HG03039 (cell line): ENCODE data around the gene XPO5.

Experiments used
- ATAC-seq: cut with Tn5 transposase; IDR thresholded peaks from one replicate; pipeline ENCODE4 v1.9.1; 2021; ENCODE audit warnings: mild to moderate bottlenecking, moderate library complexity; ENCODE audit not compliant: unreplicated experiment

XPO5 gene

DNA sequence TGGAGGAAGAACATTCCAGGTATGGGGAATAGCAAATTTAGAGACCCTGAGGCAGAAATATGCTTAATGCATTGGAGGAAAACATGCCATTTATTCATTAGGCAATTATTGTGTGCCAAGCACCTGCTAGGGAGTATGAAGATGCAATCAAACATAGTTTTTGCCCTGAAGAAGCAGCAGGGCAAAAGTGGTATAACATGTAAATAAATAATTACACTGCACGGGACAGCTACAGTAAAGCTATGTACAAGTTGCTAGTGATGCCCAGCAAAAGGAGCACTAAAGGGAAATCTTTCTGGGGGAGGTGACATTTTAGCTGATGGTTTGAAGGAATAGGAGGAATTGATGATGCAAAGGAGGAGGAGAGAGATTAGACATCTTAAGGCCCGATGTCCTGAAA is 99.1 kb downstream of the XPO5 start:
- ATAC-seq, result no peak

DNA sequence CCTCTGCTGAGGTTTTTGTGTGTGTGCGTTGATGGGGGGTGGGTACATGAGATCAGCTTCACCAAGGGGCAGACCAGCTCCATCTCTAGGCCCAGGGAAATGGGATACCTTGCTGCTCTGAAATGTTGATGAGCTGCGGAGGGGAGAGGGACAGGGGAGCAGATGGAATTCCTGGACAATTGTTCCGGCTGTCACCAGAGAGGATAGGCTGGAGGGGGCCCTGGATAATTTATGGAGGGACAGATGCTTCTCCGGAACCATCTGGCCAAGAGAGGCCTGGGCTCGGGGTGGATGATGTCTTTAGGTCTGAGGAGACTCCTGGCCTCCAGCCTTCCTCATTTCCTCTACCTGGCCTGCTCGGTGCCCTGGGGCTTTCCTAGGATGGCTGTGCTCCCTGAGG is 100.3 kb downstream of the XPO5 start:
- ATAC-seq, result no peak

DNA sequence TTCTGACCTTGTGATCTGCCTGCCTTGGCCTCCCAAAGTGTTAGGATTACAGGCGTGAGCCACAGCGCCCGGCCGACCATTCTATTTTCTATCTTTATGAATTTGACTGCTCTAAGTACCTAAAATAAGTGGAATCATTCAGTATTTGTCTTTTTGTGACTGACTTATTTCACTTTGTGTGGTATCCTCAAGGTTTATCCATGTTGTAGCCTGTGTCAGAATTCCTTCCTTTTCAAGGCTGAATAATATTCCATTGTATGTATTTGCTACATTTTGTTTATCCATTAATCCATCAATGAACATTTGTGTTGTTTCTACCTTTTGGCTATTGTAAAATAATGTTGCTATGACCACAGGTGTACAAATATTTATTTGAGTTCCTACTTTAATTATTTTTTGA is 103.3 kb downstream of the XPO5 start:
- ATAC-seq, result no peak
